Naive thymus-derived CD4-positive, alpha-beta T cell (primary cell): ENCODE measurements around the gene LAMC1. TPM values are rescaled to one million over a fixed set of nuclear protein-coding genes. Genes with fewer than 3 reads are reported as not detected.

ENCODE experiments used
- ATAC-seq: fragments of 150-1000 bp; cut with Tn5 transposase; 2 replicates; pipeline ENCODE4 v1.10.0; 2021; ENCODE audit warnings: mild to moderate bottlenecking, moderate library complexity
- CTCF ChIA-PET: fragments of 350-600 bp; sonication (Branson Sonifier 250); formaldehyde crosslinking; loops from one replicate; lab custom pipeline; 2021; ENCODE audit warnings: antibody characterized with exemption; lab: Charles Lee
- POLR2A ChIA-PET: fragments of 350-600 bp; sonication (Branson Sonifier 250); formaldehyde crosslinking; loops from one replicate; lab custom pipeline; 2021; ENCODE audit warnings: antibody characterized with exemption, inconsistent platforms; lab: Charles Lee
- DNase-seq, 9 donors: peaks; one replicate each; pipeline versions ENCODE4 v3.0.0 to v3.0.0-alpha.2; 2020 to 2022; ENCODE audit warnings: mixed read lengths in 1 of 9
- H3K27ac ChIP-seq: one replicate; pipeline ENCODE4 v1.7.0; 2013; ENCODE audit warnings: mild to moderate bottlenecking, low read depth, low read length, moderate library complexity
- H3K27me3 ChIP-seq, 2 donors: one replicate each; pipeline ENCODE4 v1.7.0; 2013; ENCODE audit warnings: low read length in 2 of 2, mild to moderate bottlenecking in 2 of 2, moderate library complexity in 2 of 2; ENCODE audit not compliant: control insufficient read depth in 2 of 2, insufficient read depth in 2 of 2
- H3K36me3 ChIP-seq, 3 experiments: 1 replicate in 2 of 3; 2 replicates in 1 of 3; pipeline ENCODE4 v1.7.0; 2013; ENCODE audit warnings: low read length in 3 of 3, mild to moderate bottlenecking in 3 of 3, moderate library complexity in 1 of 3; ENCODE audit not compliant: insufficient read depth in 3 of 3, control insufficient read depth in 2 of 3
- H3K4me1 ChIP-seq, 2 donors: one replicate each; pipeline ENCODE4 v1.7.0; 2013; ENCODE audit warnings: low read length in 2 of 2, mild to moderate bottlenecking in 2 of 2, moderate library complexity in 1 of 2; ENCODE audit not compliant: control insufficient read depth in 2 of 2, insufficient read depth in 2 of 2
- H3K4me3 ChIP-seq: 2 replicates; pipeline ENCODE4 v1.7.0; 2013; ENCODE audit warnings: mild to moderate bottlenecking, low read length
- H3K9me3 ChIP-seq, 3 experiments: 1 replicate in 2 of 3; 2 replicates in 1 of 3; pipeline ENCODE4 v1.7.0; 2013; ENCODE audit warnings: low read length in 3 of 3; ENCODE audit not compliant: control insufficient read depth in 2 of 3
- H3K27ac Mint-ChIP-seq, 9 donors: one replicate each; pipeline ENCODE4 v1.8.0; 2020 to 2022; ENCODE audit warnings: mixed read lengths in 9 of 9, mild to moderate bottlenecking in 8 of 9, moderate library complexity in 5 of 9, inconsistent platforms in 2 of 9
- H3K27me3 Mint-ChIP-seq, 5 donors: one replicate each; pipeline ENCODE4 v1.8.0; 2021 to 2022; ENCODE audit warnings: mixed read lengths in 5 of 5, mild to moderate bottlenecking in 1 of 5
- H3K36me3 Mint-ChIP-seq, 5 donors: one replicate each; pipeline ENCODE4 v1.8.0; 2020 to 2022; ENCODE audit warnings: mixed read lengths in 5 of 5, mild to moderate bottlenecking in 3 of 5, inconsistent platforms in 1 of 5
- H3K4me1 Mint-ChIP-seq, 7 donors: one replicate each; pipeline ENCODE4 v1.8.0; 2020 to 2022; ENCODE audit warnings: mixed read lengths in 7 of 7, mild to moderate bottlenecking in 3 of 7, inconsistent platforms in 1 of 7
- H3K4me3 Mint-ChIP-seq, 10 donors: one replicate each; pipeline ENCODE4 v1.8.0; 2020 to 2022; ENCODE audit warnings: mild to moderate bottlenecking in 10 of 10, mixed read lengths in 10 of 10, moderate library complexity in 6 of 10, inconsistent platforms in 2 of 10
- H3K9me3 Mint-ChIP-seq, 11 donors: one replicate each; pipeline ENCODE4 v1.8.0; 2020 to 2022; ENCODE audit warnings: mixed read lengths in 11 of 11, mild to moderate bottlenecking in 4 of 11, inconsistent platforms in 1 of 11, moderate library complexity in 1 of 11
- intact Hi-C, 2 donors: fragments of 100-400 bp; cut with micrococcal nuclease; formaldehyde crosslinking; loops; one replicate each; pipeline ENCODE4 v1.15.1; 2023
- polyA plus RNA-seq, 2 donors: library from polyadenylated mRNA; unstranded; fragments of 300-500 nt; fragmentation: Illumina TruSeq; gene quantifications; one replicate each; pipeline ENCODE4 v1.2.3, GENCODE V29; 2021
- total RNA-seq, 6 experiments: library from RNA in 5 of 6; stranded (reverse) in 5 of 6; gene quantifications; 1 replicate in 5 of 6; 2 replicates in 1 of 6; pipeline ENCODE4 v1.2.3 and lab custom pipeline; 2021 to 2026

Gene LAMC1
- total and polyA plus RNA-seq, 7 experiments from 2014 or later, result 0.02 to 1.3 (median 0.24) TPM; not detected in 2

DNA sequence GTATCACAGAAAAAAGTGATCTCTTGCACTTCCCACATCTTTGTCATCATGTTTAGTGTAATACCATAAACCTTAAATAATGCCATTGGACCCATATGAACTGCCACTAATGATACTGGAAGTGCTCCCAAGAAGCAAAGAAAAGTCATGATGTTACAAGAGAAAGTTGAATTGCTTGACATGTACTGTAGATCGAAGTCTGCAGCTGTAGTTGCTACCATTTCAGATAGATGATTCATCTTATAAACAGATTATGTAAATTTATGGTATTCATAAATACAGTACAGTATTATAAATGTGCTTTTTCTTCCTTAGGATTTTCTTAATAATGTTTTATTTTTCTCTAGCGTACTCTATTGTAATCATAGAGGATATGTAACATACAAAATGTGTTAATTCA, 132.7 kb downstream of the LAMC1 start:
- peaks cover 0 to 17% (median 10%) of the 10 kb centered on the region in 5 donors for H3K27me3 Mint-ChIP-seq
- no peaks in the 10 kb centered on the region for H3K9me3 ChIP-seq
- ChIA-PET CTCF (no interaction called here), POLR2A (no interaction called here)
- H3K4me3 ChIP-seq, result no peak overlapping the region
- DNase-seq (no peak), ATAC-seq (no peak)
- no peaks in the 10 kb centered on the region for H3K4me1 Mint-ChIP-seq
- no peaks in the 10 kb centered on the region for H3K36me3 Mint-ChIP-seq
- intact Hi-C loops, result no loop called here
- H3K9me3 Mint-ChIP-seq, result no peaks in the 10 kb centered on the region
- no peak overlapping the region for H3K27ac ChIP-seq
- no peaks in the 10 kb centered on the region for H3K36me3 ChIP-seq
- no peak overlapping the region for H3K4me3 Mint-ChIP-seq
- no peaks in the 10 kb centered on the region for H3K4me1 ChIP-seq
- no peak overlapping the region for H3K27ac Mint-ChIP-seq
- H3K27me3 ChIP-seq, result no peaks in the 10 kb centered on the region

DNA sequence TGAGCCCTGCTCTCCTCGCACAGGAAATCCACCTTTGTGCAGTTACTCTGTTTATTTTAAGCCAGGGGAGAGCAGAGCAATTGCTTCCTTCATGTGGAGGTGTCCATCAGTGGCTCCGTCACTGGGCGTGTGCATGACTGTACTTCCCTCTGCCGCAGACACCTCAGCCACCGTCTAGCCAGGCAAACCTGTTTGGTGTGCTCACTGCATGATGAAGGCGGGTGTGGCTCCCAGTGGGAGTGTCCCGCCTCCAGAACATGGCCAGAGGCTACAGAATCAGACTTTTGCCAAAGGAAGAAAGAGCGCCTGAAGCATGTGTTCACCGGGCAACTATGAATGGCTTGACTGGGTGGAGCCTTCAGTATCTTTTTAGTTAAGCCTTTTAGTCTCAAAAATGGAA, 136.7 kb downstream of the LAMC1 start:
- H3K9me3 Mint-ChIP-seq, result no peaks in the 10 kb centered on the region
- H3K27me3 ChIP-seq, result no peaks in the 10 kb centered on the region

DNA sequence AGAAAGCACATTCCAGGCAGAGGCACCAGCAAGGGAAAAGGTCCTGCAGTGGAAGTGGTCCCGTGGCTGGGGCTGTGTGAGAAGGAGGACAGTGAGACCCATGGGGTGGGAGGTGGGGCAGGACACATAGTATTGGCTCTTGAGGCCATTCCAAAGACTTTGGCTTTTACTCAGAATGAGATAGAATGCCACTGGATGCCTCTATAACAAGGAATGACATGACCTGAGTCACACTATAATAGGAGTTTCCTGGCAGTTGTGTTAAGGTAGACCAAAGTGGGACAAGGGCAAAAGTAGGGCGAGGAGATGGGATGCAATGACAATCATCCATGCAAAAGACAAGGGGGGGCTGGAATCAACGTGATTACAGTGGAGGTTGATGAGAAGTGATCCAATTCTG, 138.2 kb downstream of the LAMC1 start:
- CTCF ChIA-PET, result no interaction called here
- Histone ChIP-seq H3K27me3 (no peaks in the 10 kb centered on the region), H3K36me3 (no peaks in the 10 kb centered on the region), H3K4me1 (no peaks in the 10 kb centered on the region), H3K27ac (no peak overlapping the region), H3K4me3 (no peak overlapping the region), H3K9me3 (no peaks in the 10 kb centered on the region)
- DNase-seq (no peak), ATAC-seq (no peak)
- Mint-ChIP-seq H3K27ac (no peak overlapping the region), H3K4me3 (no peak overlapping the region), H3K9me3 (no peaks in the 10 kb centered on the region), H3K4me1 (no peaks in the 10 kb centered on the region), H3K27me3 (peaks cover 0 to 6% (median 0%) of the 10 kb centered on the region in 5 donors), H3K36me3 (no peaks in the 10 kb centered on the region)
- POLR2A ChIA-PET, result no interaction called here
- intact Hi-C loops, result no loop called here

More for the DNA sequence above, 136.7 kb downstream of the LAMC1 start:
- Mint-ChIP-seq H3K4me1 (no peaks in the 10 kb centered on the region), H3K27me3 (peaks cover 0 to 6% (median 0%) of the 10 kb centered on the region in 5 donors), H3K4me3 (no peak overlapping the region), H3K27ac (no peak overlapping the region), H3K36me3 (no peaks in the 10 kb centered on the region)
- Histone ChIP-seq H3K4me3 (no peak overlapping the region), H3K9me3 (no peaks in the 10 kb centered on the region), H3K4me1 (no peaks in the 10 kb centered on the region), H3K27ac (no peak overlapping the region), H3K36me3 (no peaks in the 10 kb centered on the region)
- ChIA-PET POLR2A (no interaction called here), CTCF (no interaction called here)
- intact Hi-C loops, result no loop called here
- ATAC-seq (no peak), DNase-seq (no peak)

DNA sequence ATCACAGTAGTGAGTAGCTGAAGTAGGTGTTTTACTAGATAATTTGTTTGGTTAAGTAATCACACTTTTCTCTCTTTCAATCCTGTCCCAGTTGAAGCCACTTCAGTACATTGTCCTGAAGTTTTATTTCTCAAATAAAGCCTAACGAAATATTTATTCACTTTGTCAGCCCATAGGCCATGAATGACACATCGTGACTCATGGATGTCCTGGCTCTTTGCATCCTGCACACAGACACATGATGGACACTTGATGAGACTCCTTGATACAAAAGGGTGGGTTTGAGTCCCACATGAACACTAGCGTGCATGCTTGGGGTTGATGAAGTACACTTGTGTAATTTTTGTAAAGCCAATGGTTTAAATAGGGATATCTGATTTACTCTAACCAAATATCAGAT, 140.1 kb downstream of the LAMC1 start:
- Mint-ChIP-seq H3K4me1 (no peaks in the 10 kb centered on the region), H3K36me3 (no peaks in the 10 kb centered on the region), H3K9me3 (no peaks in the 10 kb centered on the region), H3K27ac (no peak overlapping the region), H3K27me3 (peaks cover 0 to 6% (median 0%) of the 10 kb centered on the region in 5 donors), H3K4me3 (no peak overlapping the region)
- ATAC-seq, result no peak
- Histone ChIP-seq H3K9me3 (no peaks in the 10 kb centered on the region), H3K4me3 (no peak overlapping the region), H3K36me3 (no peaks in the 10 kb centered on the region), H3K4me1 (no peaks in the 10 kb centered on the region), H3K27ac (no peak overlapping the region), H3K27me3 (no peaks in the 10 kb centered on the region)
- POLR2A ChIA-PET, result no interaction called here
- DNase-seq, result no peak
- intact Hi-C loops, result no loop called here
- CTCF ChIA-PET, result no interaction called here

DNA sequence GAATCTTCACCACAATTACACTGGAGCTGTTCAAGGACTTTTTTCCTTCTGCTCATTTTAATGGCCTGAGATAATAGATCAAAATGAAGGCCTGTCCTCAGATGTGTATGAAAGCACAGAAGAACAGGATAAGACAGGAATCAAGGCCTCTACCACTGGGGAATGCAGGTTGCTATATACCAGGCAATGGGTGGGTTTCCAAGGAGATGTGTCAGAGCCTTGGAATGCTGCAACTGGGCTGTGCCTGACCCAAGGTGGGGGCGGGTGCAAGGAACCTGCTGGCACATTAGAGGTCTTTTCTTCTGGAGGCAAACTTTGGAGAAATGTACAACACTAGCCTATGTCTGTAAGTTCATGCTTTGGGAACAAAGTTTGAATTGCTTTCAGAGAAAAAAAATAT, 141.1 kb downstream of the LAMC1 start:
- no peaks in the 10 kb centered on the region for H3K36me3 ChIP-seq
- ChIA-PET CTCF (no interaction called here), POLR2A (no interaction called here)
- no peaks in the 10 kb centered on the region for H3K27me3 ChIP-seq
- ATAC-seq (no peak), DNase-seq (no peak)
- Mint-ChIP-seq H3K36me3 (no peaks in the 10 kb centered on the region), H3K27me3 (peaks cover 0 to 10% (median 4%) of the 10 kb centered on the region in 5 donors), H3K27ac (no peak overlapping the region), H3K4me3 (no peak overlapping the region), H3K4me1 (no peaks in the 10 kb centered on the region), H3K9me3 (no peaks in the 10 kb centered on the region)
- no peaks in the 10 kb centered on the region for H3K4me1 ChIP-seq
- H3K9me3 ChIP-seq, result no peaks in the 10 kb centered on the region
- intact Hi-C loops, result no loop called here
- no peak overlapping the region for H3K4me3 ChIP-seq
- H3K27ac ChIP-seq, result no peak overlapping the region

DNA sequence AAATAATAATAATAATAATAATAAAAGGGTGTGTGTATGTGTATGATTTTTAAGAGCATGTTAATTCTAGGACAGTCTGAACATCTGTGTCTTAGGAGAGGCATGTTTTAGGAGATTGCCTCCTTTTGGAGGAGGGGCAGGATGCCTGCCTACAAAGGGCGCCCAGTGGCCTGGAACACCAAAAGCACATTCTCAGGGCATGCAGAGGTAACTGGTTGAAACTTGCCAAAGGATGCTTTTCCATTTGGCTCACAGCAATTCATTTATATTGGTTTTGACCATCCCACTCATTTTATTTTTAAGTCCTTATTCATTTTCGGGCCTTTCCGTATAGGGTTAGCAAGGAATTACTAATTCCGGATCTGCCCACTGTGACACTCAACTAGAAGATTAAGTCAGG, 141.7 kb downstream of the LAMC1 start:
- DNase-seq (no peak), ATAC-seq (no peak)
- no peaks in the 10 kb centered on the region for H3K36me3 ChIP-seq
- Mint-ChIP-seq H3K27ac (no peak overlapping the region), H3K4me3 (no peak overlapping the region), H3K27me3 (peaks cover 0 to 10% (median 4%) of the 10 kb centered on the region in 5 donors), H3K9me3 (no peaks in the 10 kb centered on the region), H3K4me1 (no peaks in the 10 kb centered on the region), H3K36me3 (no peaks in the 10 kb centered on the region)
- H3K4me1 ChIP-seq, result no peaks in the 10 kb centered on the region
- no peaks in the 10 kb centered on the region for H3K27me3 ChIP-seq
- H3K27ac ChIP-seq, result no peak overlapping the region
- no peak overlapping the region for H3K4me3 ChIP-seq
- no peaks in the 10 kb centered on the region for H3K9me3 ChIP-seq
- CTCF ChIA-PET, result no interaction called here
- intact Hi-C loops, result no loop called here
- POLR2A ChIA-PET, result no interaction called here

DNA sequence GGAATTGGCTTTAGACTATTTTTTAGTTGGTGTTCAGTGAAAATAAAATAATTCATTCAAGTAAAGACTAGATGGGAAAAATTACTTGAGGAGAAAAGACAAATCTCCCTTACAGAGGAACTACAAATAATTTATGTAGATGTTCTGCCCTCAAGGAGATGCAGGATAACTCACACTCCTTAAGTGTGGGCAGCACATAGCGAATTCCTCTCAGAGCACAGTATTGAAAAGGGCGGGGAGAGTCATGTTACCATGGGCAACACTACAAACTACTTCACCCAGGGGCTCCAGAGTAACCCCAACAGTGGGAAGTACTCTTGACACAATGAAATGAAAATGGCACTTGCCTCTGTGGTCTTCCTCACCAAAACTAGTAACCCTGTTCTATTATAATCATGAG, 142.2 kb downstream of the LAMC1 start:
- no peaks in the 10 kb centered on the region for H3K4me1 Mint-ChIP-seq
- H3K4me3 Mint-ChIP-seq, result no peak overlapping the region
- H3K27ac Mint-ChIP-seq, result no peak overlapping the region
- POLR2A ChIA-PET, result no interaction called here
- Histone ChIP-seq H3K27me3 (no peaks in the 10 kb centered on the region), H3K36me3 (no peaks in the 10 kb centered on the region), H3K4me1 (no peaks in the 10 kb centered on the region), H3K27ac (no peak overlapping the region), H3K4me3 (no peak overlapping the region), H3K9me3 (no peaks in the 10 kb centered on the region)
- DNase-seq, result no peak
- intact Hi-C loops, result no loop called here
- H3K27me3 Mint-ChIP-seq, result peaks cover 0 to 10% (median 4%) of the 10 kb centered on the region in 5 donors
- CTCF ChIA-PET, result no interaction called here
- no peak for ATAC-seq
- H3K36me3 Mint-ChIP-seq, result no peaks in the 10 kb centered on the region
- no peaks in the 10 kb centered on the region for H3K9me3 Mint-ChIP-seq
